Astrocyte (in vitro differentiated cells and primary cell): ENCODE results near the gene RNF150. TPM values are rescaled to one million over a fixed set of nuclear protein-coding genes. Genes with fewer than 3 reads are reported as not detected.

Source experiments
- DNase-seq: peaks from one replicate; pipeline ENCODE4 v3.0.0-alpha.2; 2010; ENCODE audit warnings: low read depth
- FAIRE-seq: peaks from 2 replicates; lab custom pipeline; 2011; peaks lifted over from hg19 to GRCh38; lab: Jason Lieb, UNC
- H2AFZ ChIP-seq: 2 replicates; pipeline ENCODE4 v1.6.0; 2012; ENCODE audit warnings: low read depth, low read length, inconsistent platforms
- H3K27ac ChIP-seq: 2 replicates; pipeline ENCODE4 v1.5.1; 2011; ENCODE audit warnings: low read depth, low read length, inconsistent platforms
- H3K27me3 ChIP-seq: 2 replicates; pipeline ENCODE4 v1.6.0; 2011; ENCODE audit warnings: low read length, inconsistent platforms; ENCODE audit not compliant: insufficient read depth
- H3K36me3 ChIP-seq: 2 replicates; pipeline ENCODE4 v1.5.1; 2011; ENCODE audit warnings: low read length, inconsistent platforms; ENCODE audit not compliant: insufficient read depth
- H3K4me1 ChIP-seq: 2 replicates; pipeline ENCODE4 v1.5.1; 2011; ENCODE audit warnings: low read length, inconsistent platforms; ENCODE audit not compliant: insufficient read depth
- H3K4me2 ChIP-seq: 2 replicates; pipeline ENCODE4 v1.6.0; 2012; ENCODE audit warnings: low read length, inconsistent platforms
- H3K4me3 ChIP-seq: 2 replicates; pipeline ENCODE4 v1.5.1; 2011; ENCODE audit warnings: low read depth, mild to moderate bottlenecking, low read length, inconsistent platforms; ENCODE audit not compliant: insufficient read depth
- H3K79me2 ChIP-seq: 2 replicates; pipeline ENCODE4 v1.6.0; 2012; ENCODE audit warnings: mild to moderate bottlenecking, low read length, inconsistent platforms; ENCODE audit not compliant: insufficient read depth
- H3K9ac ChIP-seq: 2 replicates; pipeline ENCODE4 v1.6.0; 2012; ENCODE audit warnings: mild to moderate bottlenecking, low read length, inconsistent platforms
- H3K9me3 ChIP-seq: 2 replicates; pipeline ENCODE4 v1.5.1; 2012; ENCODE audit warnings: low read depth, mild to moderate bottlenecking, low read length, inconsistent platforms; ENCODE audit not compliant: insufficient read depth
- H4K20me1 ChIP-seq: 2 replicates; pipeline ENCODE4 v1.6.0; 2012; ENCODE audit warnings: low read length, inconsistent platforms; ENCODE audit not compliant: insufficient read depth
- H3K27ac Mint-ChIP-seq: one replicate; pipeline ENCODE4 v1.8.0; 2021; ENCODE audit warnings: mild to moderate bottlenecking, mixed read lengths; ENCODE audit not compliant: unreplicated experiment
- H3K27me3 Mint-ChIP-seq: one replicate; pipeline ENCODE4 v1.8.0; 2021; ENCODE audit warnings: low read depth, mixed read lengths; ENCODE audit not compliant: unreplicated experiment
- H3K36me3 Mint-ChIP-seq: one replicate; pipeline ENCODE4 v1.8.0; 2021; ENCODE audit warnings: low read depth, mixed read lengths; ENCODE audit not compliant: unreplicated experiment
- H3K4me1 Mint-ChIP-seq: one replicate; pipeline ENCODE4 v1.8.0; 2021; ENCODE audit warnings: low read depth, mixed read lengths; ENCODE audit not compliant: unreplicated experiment
- H3K4me3 Mint-ChIP-seq: one replicate; pipeline ENCODE4 v1.8.0; 2021; ENCODE audit warnings: mild to moderate bottlenecking, moderate library complexity, mixed read lengths; ENCODE audit not compliant: unreplicated experiment
- H3K9me3 Mint-ChIP-seq: one replicate; pipeline ENCODE4 v1.8.0; 2021; ENCODE audit warnings: mild to moderate bottlenecking, mixed read lengths; ENCODE audit not compliant: unreplicated experiment
- CTCF ChIP-seq: IDR thresholded peaks from 2 replicates; pipeline ENCODE4 v1.5.1; 2011; ENCODE audit warnings: low read depth, mild to moderate bottlenecking, inconsistent platforms, low read length, moderate library complexity; ENCODE audit not compliant: insufficient read depth
- EZH2 ChIP-seq: IDR thresholded peaks from 2 replicates; pipeline ENCODE4 v1.6.1; 2012; ENCODE audit warnings: mild to moderate bottlenecking, low read length, inconsistent platforms; ENCODE audit not compliant: insufficient read depth
- total RNA-seq: library from RNA; stranded (reverse); gene quantifications from 2 replicates; pipeline ENCODE4 v1.2.1, GENCODE V29; 2021

Gene RNF150
- total RNA-seq, 1 donor from 2014 or later: 5.2 TPM

- Histone ChIP-seq H3K9me3 (no peaks in the 10 kb centered on the region), H3K36me3 (no peaks in the 10 kb centered on the region), H3K27ac (no peak overlapping the region), H3K27me3 (no peaks in the 10 kb centered on the region), H3K4me2 (peak overlapping the region; percentile 95), H3K79me2 (peaks cover 27% of the 10 kb centered on the region), H3K4me3 (peak overlapping the region; percentile 83), H2AFZ (peak overlapping the region; percentile 97), H3K4me1 (peaks cover 14% of the 10 kb centered on the region), H3K9ac (peak overlapping the region; percentile 85), H4K20me1 (peaks cover 16% of the 10 kb centered on the region)
- Mint-ChIP-seq H3K36me3 (no peaks in the 10 kb centered on the region), H3K9me3 (no peaks in the 10 kb centered on the region), H3K27me3 (peaks cover 2% of the 10 kb centered on the region), H3K4me1 (no peaks in the 10 kb centered on the region), H3K27ac (no peak overlapping the region), H3K4me3 (peak overlapping the region; percentile 94)
- TF ChIP-seq EZH2 (no peak), CTCF (no peak)
- FAIRE-seq (no peak), DNase-seq (peak; percentile 16)
Measured at GRCh38 chr4:141132072-141132708, 1.1 kb downstream of the RNF150 start.

DNA sequence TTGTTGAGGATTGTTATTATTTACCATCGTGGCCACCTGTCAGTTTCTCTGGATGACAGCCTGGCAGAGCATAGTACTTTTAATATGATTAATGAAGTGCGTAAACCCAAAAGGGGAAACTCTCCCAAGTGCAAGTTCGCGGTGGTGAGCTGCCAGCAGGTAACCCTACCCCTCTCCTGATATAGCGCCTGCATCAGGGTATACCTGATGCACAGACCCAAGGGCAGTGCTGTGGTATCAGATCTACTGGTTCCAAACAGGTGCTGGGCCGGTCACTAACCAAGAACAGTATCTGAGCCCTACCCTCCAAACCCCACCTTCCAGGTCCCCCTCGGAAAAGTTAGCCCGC, 1.6 kb downstream of the RNF150 start:
- Mint-ChIP-seq H3K9me3 (no peaks in the 10 kb centered on the region), H3K4me1 (no peaks in the 10 kb centered on the region), H3K27ac (no peak overlapping the region), H3K36me3 (no peaks in the 10 kb centered on the region), H3K27me3 (no peaks in the 10 kb centered on the region), H3K4me3 (peak overlapping the region; percentile 94)
- Histone ChIP-seq H3K4me3 (peak overlapping the region; percentile 83), H3K4me1 (peaks cover 14% of the 10 kb centered on the region), H2AFZ (peak overlapping the region; percentile 97), H3K79me2 (peaks cover 30% of the 10 kb centered on the region), H3K4me2 (peak overlapping the region; percentile 95), H3K9me3 (no peaks in the 10 kb centered on the region), H3K27me3 (no peaks in the 10 kb centered on the region), H3K36me3 (no peaks in the 10 kb centered on the region), H4K20me1 (peaks cover 16% of the 10 kb centered on the region), H3K9ac (peak overlapping the region; percentile 85), H3K27ac (no peak overlapping the region)
- FAIRE-seq (no peak), DNase-seq (no peak)
- TF ChIP-seq CTCF (no peak), EZH2 (no peak)

DNA sequence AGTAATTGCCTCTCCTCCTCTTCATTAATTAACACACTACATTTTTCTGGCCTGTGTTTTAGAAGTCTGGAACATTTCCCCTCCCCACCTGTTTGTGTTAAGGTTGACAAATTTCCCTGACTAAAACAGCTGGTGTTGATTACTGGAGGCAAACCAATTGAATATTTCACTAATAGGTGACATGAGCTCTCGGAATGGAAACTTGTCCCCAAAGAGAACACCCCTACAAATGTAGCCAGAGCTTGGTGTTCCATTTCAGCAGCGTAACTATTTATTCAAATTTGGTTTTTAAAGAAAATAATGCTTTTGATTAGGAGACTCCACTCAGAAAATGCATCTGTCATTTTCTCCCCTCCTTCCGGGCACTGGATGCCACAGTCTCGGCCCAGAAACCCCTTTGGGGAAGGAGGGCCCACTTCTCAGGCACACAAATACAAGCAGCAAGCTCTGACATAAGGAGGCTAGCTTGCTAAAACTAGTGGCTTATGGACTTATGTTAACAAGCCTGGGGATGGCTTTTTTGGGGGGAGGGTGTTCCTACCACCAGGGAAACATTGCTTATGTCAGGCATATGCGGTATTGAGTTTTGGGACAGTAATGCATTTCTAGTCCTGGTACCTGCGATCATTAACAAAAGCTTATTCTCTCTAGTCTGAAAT, 2.2 kb downstream of the RNF150 start:
- Histone ChIP-seq H4K20me1 (peaks cover 16% of the 10 kb centered on the region), H3K27ac (no peak overlapping the region), H3K4me3 (peak overlapping the region; percentile 83), H3K36me3 (no peaks in the 10 kb centered on the region), H3K9ac (peak overlapping the region; percentile 85), H2AFZ (no peak overlapping the region), H3K9me3 (no peaks in the 10 kb centered on the region), H3K79me2 (peaks cover 31% of the 10 kb centered on the region), H3K27me3 (no peaks in the 10 kb centered on the region), H3K4me1 (peaks cover 14% of the 10 kb centered on the region), H3K4me2 (peak overlapping the region; percentile 95)
- H3K4me3 Mint-ChIP-seq: peak overlapping the region; percentile 94
- no peak overlapping the region for H3K27ac Mint-ChIP-seq
- no peaks in the 10 kb centered on the region for H3K9me3 Mint-ChIP-seq
- no peaks in the 10 kb centered on the region for H3K27me3 Mint-ChIP-seq
- no peak for FAIRE-seq
- no peaks in the 10 kb centered on the region for H3K36me3 Mint-ChIP-seq
- TF ChIP-seq EZH2 (no peak), CTCF (no peak)
- no peaks in the 10 kb centered on the region for H3K4me1 Mint-ChIP-seq
- no peak for DNase-seq
